ENCODE data around the gene GRIK4. TPM values are rescaled to one million over a fixed set of nuclear protein-coding genes. Genes with fewer than 3 reads are reported as not detected.

GRIK4 gene
- total RNA-seq, 2 donors from 2014 or later: 0.05 to 1.7 TPM

GRCh38 chr11:120869516-120870011 is 358.0 kb downstream of the GRIK4 start:
- H3K4me1 ChIP-seq (replicated peaks): no peaks in the 10 kb centered on the region
- H3K27ac ChIP-seq: no peak overlapping the region
- no peak overlapping the region for H3K4me3 ChIP-seq
- intact Hi-C loops (cut with DNase I): no loop called here
- peaks cover 3% of the 10 kb centered on the region for H3K27me3 ChIP-seq (replicated peaks; ENCODE audit: insufficient read depth)
- DNase-seq (ENCODE audit: low spot score): no peak
- no peaks in the 10 kb centered on the region for H3K36me3 ChIP-seq
- H3K9me3 ChIP-seq: no peaks in the 10 kb centered on the region
- 84% methylated on average over 11 of the region's 11 CpGs for WGBS
- TF ChIP-seq POLR2A (IDR thresholded peaks at IDR 0.05) (no peak), CTCF (IDR thresholded peaks at IDR 0.05) (no peak), POLR2AphosphoS5 (IDR thresholded peaks at IDR 0.05) (no peak)

- H3K9me3 ChIP-seq: no peaks in the 10 kb centered on the region
- 90% methylated on average over 6 of the region's 6 CpGs for WGBS
- intact Hi-C loops (cut with DNase I): no loop called here
Measured at GRCh38 chr11:120871194-120871593, 359.6 kb downstream of the GRIK4 start.

GRCh38 chr11:120871924-120872323 is 360.4 kb downstream of the GRIK4 start:
- no peaks in the 10 kb centered on the region for H3K4me1 ChIP-seq (replicated peaks)
- DNase-seq (ENCODE audit: low spot score): no peak
- H3K27me3 ChIP-seq (replicated peaks; ENCODE audit: insufficient read depth): no peaks in the 10 kb centered on the region
- intact Hi-C loops (cut with DNase I): no loop called here
- H3K4me3 ChIP-seq: no peak overlapping the region
- no peak overlapping the region for H3K27ac ChIP-seq
- WGBS: 52% methylated on average over 2 of the region's 2 CpGs
- no peaks in the 10 kb centered on the region for H3K36me3 ChIP-seq
- TF ChIP-seq POLR2A (IDR thresholded peaks at IDR 0.05): no peak
- no peak for TF ChIP-seq CTCF (IDR thresholded peaks at IDR 0.05)
- no peak for TF ChIP-seq POLR2AphosphoS5 (IDR thresholded peaks at IDR 0.05)
- no peaks in the 10 kb centered on the region for H3K9me3 ChIP-seq

More at GRCh38 chr11:120871194-120871593, 359.6 kb downstream of the GRIK4 start:
- H3K27ac ChIP-seq: no peak overlapping the region
- no peak for DNase-seq (ENCODE audit: low spot score)
- no peaks in the 10 kb centered on the region for H3K36me3 ChIP-seq
- peaks cover 3% of the 10 kb centered on the region for H3K27me3 ChIP-seq (replicated peaks; ENCODE audit: insufficient read depth)
- TF ChIP-seq POLR2AphosphoS5 (IDR thresholded peaks at IDR 0.05) (no peak), POLR2A (IDR thresholded peaks at IDR 0.05) (no peak), CTCF (IDR thresholded peaks at IDR 0.05) (no peak)
- H3K4me3 ChIP-seq: no peak overlapping the region
- H3K4me1 ChIP-seq (replicated peaks): no peaks in the 10 kb centered on the region

- no peaks in the 10 kb centered on the region for H3K9me3 ChIP-seq
- TF ChIP-seq POLR2A (IDR thresholded peaks at IDR 0.05) (no peak), POLR2AphosphoS5 (IDR thresholded peaks at IDR 0.05) (no peak), CTCF (IDR thresholded peaks at IDR 0.05) (no peak)
- no peaks in the 10 kb centered on the region for H3K36me3 ChIP-seq
- no peak overlapping the region for H3K4me3 ChIP-seq
- intact Hi-C loops (cut with DNase I): no loop called here
- no peak for DNase-seq (ENCODE audit: low spot score)
- no peaks in the 10 kb centered on the region for H3K27me3 ChIP-seq (replicated peaks; ENCODE audit: insufficient read depth)
- H3K4me1 ChIP-seq (replicated peaks): no peaks in the 10 kb centered on the region
- 96% methylated on average over 15 of the region's 15 CpGs for WGBS
- no peak overlapping the region for H3K27ac ChIP-seq
Measured at GRCh38 chr11:120873966-120874735, 362.6 kb downstream of the GRIK4 start.

GRCh38 chr11:120875986-120876385 is 364.4 kb downstream of the GRIK4 start:
- Histone ChIP-seq H3K4me3 (no peak overlapping the region), H3K9me3 (no peaks in the 10 kb centered on the region), H3K4me1 (replicated peaks) (no peaks in the 10 kb centered on the region), H3K36me3 (no peaks in the 10 kb centered on the region), H3K27me3 (replicated peaks; ENCODE audit: insufficient read depth) (no peaks in the 10 kb centered on the region), H3K27ac (no peak overlapping the region)
- intact Hi-C loops (cut with DNase I): no loop called here
- TF ChIP-seq POLR2A (IDR thresholded peaks at IDR 0.05) (no peak), POLR2AphosphoS5 (IDR thresholded peaks at IDR 0.05) (no peak), CTCF (IDR thresholded peaks at IDR 0.05) (no peak)
- WGBS: 96% methylated on average over 1 of the region's 1 CpG
- no peak for DNase-seq (ENCODE audit: low spot score)
